ENCODE results near the gene DAGLA.

DAGLA gene

DNA sequence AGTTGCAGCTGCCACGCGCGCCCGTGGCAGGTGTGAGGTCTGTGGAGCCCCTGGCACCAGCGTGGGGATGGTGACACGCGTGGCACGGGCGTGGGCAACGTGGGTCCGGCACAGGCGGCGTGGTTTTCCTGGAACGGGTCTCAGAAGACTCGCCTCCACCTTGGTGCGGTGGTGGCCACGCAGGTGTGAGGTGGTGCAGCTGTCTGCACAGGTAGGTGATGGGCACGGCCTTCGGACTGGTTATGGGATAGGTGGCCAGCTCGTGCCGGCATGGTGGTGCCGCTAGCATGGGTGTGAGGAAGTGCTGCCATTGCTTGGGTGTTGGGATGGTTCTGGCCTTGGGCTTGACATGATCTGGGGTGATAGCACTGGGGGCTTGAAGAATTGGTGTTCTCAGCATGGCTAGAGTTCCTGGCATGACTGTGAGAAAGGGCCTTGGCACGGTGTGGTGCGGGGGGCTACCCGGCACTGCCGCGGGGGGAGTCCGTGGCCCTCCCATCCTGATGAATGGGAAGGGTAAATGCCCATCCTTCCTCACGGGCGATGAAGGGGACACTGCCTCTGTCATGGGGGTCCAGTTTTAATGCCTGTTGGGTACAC, 531 bp downstream of the DAGLA start:
- peaks cover 2% of the 10 kb centered on the region for H3K4me1 Mint-ChIP-seq (ENCODE audit: low read depth)
- no peak overlapping the region for H3K27ac Mint-ChIP-seq
- H3K9me3 Mint-ChIP-seq: no peaks in the 10 kb centered on the region
- peaks cover 18% of the 10 kb centered on the region for H3K27me3 Mint-ChIP-seq (ENCODE audit: low read depth)
- H3K4me3 Mint-ChIP-seq: peak overlapping the region; percentile 67
- no peaks in the 10 kb centered on the region for H3K36me3 Mint-ChIP-seq (ENCODE audit: low read depth)
- DNase-seq (ENCODE audit: low spot score): no peak

DNA sequence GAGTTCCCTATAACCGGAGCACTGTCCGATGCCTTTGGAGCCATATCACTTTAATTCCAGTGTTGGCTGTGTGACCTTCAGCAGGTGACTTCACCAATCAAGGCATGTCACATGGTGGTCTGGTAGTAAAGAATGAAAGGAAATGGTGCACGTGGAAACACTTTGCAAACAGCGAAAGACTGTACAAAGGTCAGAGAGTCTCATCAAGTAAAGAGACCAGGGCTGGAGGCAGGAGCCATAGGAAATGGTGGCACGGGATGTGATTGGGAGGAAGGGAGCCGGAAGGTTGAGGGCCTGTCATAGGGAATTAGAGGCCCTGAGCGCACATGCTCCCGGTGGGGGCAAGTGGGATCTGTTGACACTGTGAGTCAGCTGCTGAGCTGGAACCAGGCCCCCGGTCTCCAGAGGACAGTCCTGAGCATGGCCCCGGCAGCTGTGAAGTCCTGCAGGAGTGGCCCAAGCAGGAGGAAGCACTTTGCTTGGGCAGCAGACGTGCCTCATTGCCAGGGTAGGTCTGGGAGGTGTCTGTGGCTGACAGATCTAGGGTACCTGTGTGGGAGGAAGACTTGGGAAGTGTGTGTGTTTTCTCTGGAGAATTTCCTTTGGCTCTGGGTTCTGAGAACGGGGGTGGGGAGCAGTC, 2.0 kb downstream of the DAGLA start:
- peaks cover 12% of the 10 kb centered on the region for H3K27me3 Mint-ChIP-seq (ENCODE audit: low read depth)
- no peaks in the 10 kb centered on the region for H3K9me3 Mint-ChIP-seq
- DNase-seq (ENCODE audit: low spot score): no peak
- H3K4me1 Mint-ChIP-seq (ENCODE audit: low read depth): peaks cover 2% of the 10 kb centered on the region
- H3K27ac Mint-ChIP-seq: no peak overlapping the region
- no peak overlapping the region for H3K4me3 Mint-ChIP-seq
- H3K36me3 Mint-ChIP-seq (ENCODE audit: low read depth): no peaks in the 10 kb centered on the region

DNA sequence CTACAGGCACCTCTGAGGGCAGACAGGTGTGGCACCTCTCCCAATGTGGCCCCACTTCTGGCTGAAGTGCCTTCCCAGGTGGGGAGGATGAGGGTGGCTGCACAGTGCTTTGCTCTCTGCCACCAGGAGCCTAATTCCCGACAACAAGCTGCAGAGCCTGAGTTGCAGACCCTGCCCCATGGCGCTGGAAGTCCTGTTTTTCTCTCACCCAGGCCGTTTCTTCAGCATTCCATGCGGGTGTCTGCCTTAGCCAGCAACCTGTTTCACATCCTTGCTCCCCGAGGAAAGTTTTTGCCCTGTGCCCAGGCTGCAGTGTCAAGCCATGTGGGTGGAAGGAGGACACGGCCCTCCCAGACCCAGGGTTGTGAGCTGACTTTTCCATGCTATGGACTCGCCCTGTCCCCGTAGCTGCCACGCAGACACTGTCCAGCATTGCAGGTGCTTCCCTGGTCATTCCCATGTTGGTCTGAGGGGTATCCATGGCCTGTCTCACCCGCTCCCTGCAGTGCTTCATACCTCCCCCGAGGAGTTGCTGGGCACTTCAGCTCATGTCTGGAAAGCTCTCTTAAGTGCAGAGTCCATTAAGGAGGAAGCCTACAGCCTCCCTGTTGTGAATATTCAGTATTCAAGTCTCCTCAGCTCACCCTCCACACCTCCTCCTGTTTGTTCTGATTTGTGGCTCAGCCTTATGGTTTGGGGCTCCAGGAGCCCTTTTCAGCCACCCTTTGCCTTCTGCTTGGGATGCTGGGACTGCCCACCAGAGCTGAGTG, 2.9 kb downstream of the DAGLA start:
- no peak for DNase-seq (ENCODE audit: low spot score)
- Mint-ChIP-seq H3K9me3 (no peaks in the 10 kb centered on the region), H3K27me3 (ENCODE audit: low read depth) (peaks cover 12% of the 10 kb centered on the region), H3K4me1 (ENCODE audit: low read depth) (peaks cover 2% of the 10 kb centered on the region), H3K27ac (no peak overlapping the region), H3K36me3 (ENCODE audit: low read depth) (no peaks in the 10 kb centered on the region), H3K4me3 (no peak overlapping the region)

DNA sequence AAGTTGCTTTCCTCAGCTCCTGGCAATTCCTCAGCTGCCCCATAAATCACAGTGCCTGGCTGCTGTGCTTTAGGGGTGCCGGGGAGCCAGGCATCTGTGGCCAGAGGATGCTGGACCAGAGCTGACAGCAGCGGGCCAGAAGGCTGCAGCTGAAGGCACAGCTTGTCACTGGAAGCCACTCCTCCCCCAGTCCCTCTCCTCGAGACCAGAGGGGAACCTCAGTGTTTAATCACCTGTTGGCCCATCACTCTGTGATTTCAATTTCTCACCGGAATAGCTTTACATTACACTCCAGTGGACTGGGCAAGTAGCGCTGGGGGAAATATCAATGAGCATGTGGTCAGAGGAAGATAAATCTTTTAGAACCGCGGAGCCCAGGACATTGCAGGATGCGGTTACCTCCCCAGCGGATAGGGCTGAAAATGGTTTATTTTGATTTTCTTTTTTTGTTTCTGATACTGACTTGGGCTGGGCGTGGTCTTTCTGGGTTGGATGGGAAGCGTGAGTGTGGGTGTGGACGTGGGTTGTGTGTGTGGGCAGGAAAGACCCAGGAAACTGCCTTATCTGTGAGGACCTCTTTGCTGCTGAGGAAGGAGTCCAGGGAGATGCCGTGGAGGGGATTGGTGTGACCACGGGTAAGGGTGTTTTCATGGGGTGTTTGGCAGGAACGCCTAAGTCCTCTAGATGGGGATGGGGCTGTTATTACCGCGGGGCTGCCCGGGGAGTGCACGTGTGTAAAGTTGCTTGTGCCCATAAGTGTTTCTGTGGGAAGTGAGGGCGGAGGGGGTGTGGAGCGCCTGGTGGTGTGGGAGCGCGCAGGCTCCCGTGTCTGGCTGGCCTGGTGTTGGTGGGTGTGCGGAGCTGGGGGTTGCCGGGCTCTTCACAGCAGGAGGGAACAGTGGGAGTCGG, 4.0 kb downstream of the DAGLA start:
- Mint-ChIP-seq H3K27ac (no peak overlapping the region), H3K4me3 (no peak overlapping the region), H3K36me3 (ENCODE audit: low read depth) (no peaks in the 10 kb centered on the region), H3K27me3 (ENCODE audit: low read depth) (peaks cover 7% of the 10 kb centered on the region), H3K9me3 (no peaks in the 10 kb centered on the region), H3K4me1 (ENCODE audit: low read depth) (peaks cover 2% of the 10 kb centered on the region)
- peak; percentile 35 for DNase-seq (ENCODE audit: low spot score)

DNA sequence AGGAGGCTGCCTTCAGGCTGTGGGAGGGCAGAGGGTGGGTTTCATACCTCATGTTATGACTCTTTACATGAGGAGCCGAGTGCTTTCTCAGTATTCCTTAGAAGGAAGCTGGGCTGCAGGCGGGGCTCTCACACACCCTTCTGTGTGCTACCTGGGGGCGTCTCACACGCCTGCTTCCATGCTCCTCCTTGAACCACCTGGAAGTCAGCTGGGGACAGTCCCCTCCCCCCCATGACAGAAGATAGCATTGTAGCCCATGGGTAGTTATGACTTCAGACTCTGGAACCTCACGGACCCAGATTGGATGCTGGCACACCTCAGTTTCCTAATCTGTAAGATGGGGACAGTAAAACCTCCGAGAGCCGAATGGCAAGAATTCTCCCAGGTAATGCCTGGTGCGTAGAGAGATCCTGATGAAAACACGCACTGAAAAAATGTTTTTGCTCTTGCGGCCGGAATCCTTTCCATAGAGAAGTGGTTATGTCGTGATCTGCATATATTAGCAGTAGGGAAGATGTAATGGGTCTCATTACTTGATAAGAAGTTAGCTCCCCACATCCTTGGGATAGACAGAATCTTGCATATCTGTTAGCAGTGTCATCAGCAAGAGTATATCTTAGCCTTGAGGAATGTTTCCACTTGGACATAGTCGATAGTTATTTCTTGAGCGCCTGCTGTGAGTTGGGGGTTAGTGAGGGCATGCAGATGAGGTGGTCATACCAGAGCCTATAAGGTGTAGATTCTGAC, 4.9 kb downstream of the DAGLA start:
- peaks cover 2% of the 10 kb centered on the region for H3K4me1 Mint-ChIP-seq (ENCODE audit: low read depth)
- H3K36me3 Mint-ChIP-seq (ENCODE audit: low read depth): no peaks in the 10 kb centered on the region
- no peak overlapping the region for H3K4me3 Mint-ChIP-seq
- H3K9me3 Mint-ChIP-seq: no peaks in the 10 kb centered on the region
- H3K27me3 Mint-ChIP-seq (ENCODE audit: low read depth): peaks cover 5% of the 10 kb centered on the region
- H3K27ac Mint-ChIP-seq: no peak overlapping the region
- DNase-seq (ENCODE audit: low spot score): no peak

DNA sequence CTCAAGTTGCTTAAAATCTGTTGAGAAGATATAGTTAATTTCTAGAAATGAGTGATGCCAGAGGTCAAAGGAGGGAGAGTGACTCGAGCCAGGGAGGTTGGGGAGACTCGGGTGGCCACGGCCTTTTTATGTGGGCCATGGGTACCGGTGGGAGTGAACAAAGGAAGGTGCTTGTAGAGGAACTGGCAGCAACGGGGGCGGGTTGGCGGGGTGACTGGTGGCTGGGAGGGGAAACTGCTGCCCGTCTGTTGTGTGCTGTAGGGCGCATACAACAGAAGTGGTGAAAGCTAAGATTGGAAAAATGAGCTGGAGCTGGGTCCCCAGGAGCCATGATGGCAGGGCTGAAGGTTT, 5.4 kb downstream of the DAGLA start:
- no peaks in the 10 kb centered on the region for H3K36me3 Mint-ChIP-seq (ENCODE audit: low read depth)
- H3K4me1 Mint-ChIP-seq (ENCODE audit: low read depth): peaks cover 2% of the 10 kb centered on the region
- no peaks in the 10 kb centered on the region for H3K9me3 Mint-ChIP-seq
- H3K27ac Mint-ChIP-seq: no peak overlapping the region
- H3K27me3 Mint-ChIP-seq (ENCODE audit: low read depth): peaks cover 7% of the 10 kb centered on the region
- DNase-seq (ENCODE audit: low spot score): no peak
- no peak overlapping the region for H3K4me3 Mint-ChIP-seq

DNA sequence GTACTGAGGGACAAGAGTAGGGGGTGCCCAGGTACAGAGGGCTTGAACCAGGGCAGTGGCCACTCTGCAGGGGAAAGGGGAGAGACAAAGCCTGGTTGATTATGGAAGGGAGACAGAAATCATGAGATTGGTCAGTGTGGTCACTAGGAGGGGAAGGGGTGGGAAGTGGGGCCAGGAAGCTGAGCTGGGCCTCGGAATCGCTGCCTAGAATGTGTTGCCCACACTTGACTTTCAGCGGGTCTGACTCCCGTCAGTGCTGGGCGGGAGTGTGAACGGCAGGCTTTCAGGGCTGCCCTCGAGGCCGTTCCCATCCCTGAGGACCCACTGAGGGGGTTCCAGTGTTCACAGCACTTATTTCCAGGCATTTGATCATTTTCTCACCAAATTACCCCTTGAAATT, 5.9 kb downstream of the DAGLA start:
- H3K27me3 Mint-ChIP-seq (ENCODE audit: low read depth): peaks cover 7% of the 10 kb centered on the region
- DNase-seq (ENCODE audit: low spot score): no peak
- no peaks in the 10 kb centered on the region for H3K36me3 Mint-ChIP-seq (ENCODE audit: low read depth)
- H3K27ac Mint-ChIP-seq: no peak overlapping the region
- H3K4me3 Mint-ChIP-seq: no peak overlapping the region
- H3K9me3 Mint-ChIP-seq: no peaks in the 10 kb centered on the region
- H3K4me1 Mint-ChIP-seq (ENCODE audit: low read depth): no peaks in the 10 kb centered on the region

DNA sequence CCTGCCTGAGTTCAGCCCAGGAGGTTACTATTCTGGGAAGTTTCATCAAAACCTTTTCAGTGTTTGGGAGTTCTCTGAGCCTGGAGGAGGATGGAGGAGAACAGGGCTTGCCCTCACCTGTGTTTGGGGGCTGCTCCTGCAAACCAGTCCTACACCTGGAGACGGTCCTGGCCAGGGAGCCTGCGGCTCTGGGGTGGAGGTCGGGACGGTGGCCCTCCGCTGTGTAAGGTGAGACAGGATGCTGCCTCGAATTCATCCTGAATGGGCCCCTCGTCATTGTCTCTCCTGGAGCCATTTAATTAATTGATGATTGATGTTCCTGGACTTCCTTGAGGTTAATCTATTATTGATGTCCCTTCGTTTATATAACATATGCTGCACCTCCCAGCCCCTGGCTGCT, 6.3 kb downstream of the DAGLA start:
- Mint-ChIP-seq H3K4me3 (no peak overlapping the region), H3K36me3 (ENCODE audit: low read depth) (no peaks in the 10 kb centered on the region), H3K4me1 (ENCODE audit: low read depth) (no peaks in the 10 kb centered on the region), H3K27ac (no peak overlapping the region), H3K9me3 (no peaks in the 10 kb centered on the region), H3K27me3 (ENCODE audit: low read depth) (peaks cover 7% of the 10 kb centered on the region)
- DNase-seq (ENCODE audit: low spot score): no peak

DNA sequence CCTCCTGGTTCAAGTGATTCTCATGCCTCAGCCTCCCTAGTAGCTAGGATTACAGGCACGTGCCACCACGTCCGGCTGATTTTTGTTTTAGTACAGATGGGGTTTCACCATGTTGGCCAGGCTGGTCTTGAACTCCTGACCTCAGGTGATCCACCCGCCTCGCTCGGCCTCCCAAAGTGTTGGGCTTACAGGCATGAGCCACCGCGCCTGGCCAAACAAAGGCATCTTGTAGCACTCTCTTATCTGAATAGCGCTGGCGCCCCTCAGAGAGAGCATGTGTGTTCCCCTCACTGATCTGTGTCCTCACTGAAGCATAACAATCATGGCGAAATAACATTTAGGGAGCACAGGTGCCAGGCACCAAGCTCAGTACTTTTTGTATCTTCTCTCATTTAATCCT, 7.2 kb downstream of the DAGLA start:
- Mint-ChIP-seq H3K27ac (no peak overlapping the region), H3K36me3 (ENCODE audit: low read depth) (no peaks in the 10 kb centered on the region), H3K27me3 (ENCODE audit: low read depth) (peaks cover 7% of the 10 kb centered on the region), H3K4me1 (ENCODE audit: low read depth) (no peaks in the 10 kb centered on the region), H3K4me3 (no peak overlapping the region), H3K9me3 (no peaks in the 10 kb centered on the region)
- no peak for DNase-seq (ENCODE audit: low spot score)

DNA sequence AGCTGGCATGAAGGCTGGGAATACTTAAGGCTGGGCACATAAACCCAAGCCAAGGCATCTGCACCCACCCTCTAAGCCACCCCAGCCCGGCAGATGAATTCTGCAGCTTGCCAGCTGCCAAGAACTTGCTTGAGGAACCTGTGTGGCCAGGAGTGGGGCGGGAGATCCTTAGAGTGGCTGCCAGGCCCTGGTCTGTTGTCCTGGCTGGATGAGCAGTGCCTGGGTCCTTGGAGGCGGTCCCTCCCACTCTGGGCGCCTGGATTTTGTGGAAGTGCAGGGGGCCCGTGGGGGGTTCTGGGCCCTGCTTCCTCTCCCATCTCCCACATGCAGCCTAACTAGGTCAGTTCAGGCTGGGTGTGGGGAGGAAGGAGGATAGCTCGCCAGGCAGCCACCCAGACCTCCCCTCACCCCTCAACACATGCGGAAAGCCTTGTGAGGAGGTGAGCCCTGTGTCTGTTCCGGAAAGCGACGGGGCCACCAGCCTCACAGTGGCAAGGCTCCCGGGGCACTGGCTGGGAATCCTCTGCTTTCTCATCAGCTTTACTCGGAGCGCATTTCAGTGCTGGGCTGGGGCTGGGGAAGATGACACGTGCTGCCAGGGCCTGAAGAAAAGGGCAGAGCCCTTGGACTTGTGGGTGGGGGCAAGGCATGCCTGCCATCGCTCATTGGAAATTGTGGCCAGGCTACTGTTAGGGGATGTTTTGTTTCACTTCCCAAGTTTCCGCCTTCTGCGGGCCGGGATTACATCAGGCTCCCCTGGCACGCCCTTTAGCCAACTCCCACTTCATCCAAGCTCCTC, 8.4 kb downstream of the DAGLA start:
- H3K4me1 Mint-ChIP-seq (ENCODE audit: low read depth): no peaks in the 10 kb centered on the region
- no peaks in the 10 kb centered on the region for H3K36me3 Mint-ChIP-seq (ENCODE audit: low read depth)
- H3K9me3 Mint-ChIP-seq: no peaks in the 10 kb centered on the region
- H3K27ac Mint-ChIP-seq: no peak overlapping the region
- DNase-seq (ENCODE audit: low spot score): no peak
- H3K4me3 Mint-ChIP-seq: no peak overlapping the region
- H3K27me3 Mint-ChIP-seq (ENCODE audit: low read depth): peaks cover 7% of the 10 kb centered on the region

DNA sequence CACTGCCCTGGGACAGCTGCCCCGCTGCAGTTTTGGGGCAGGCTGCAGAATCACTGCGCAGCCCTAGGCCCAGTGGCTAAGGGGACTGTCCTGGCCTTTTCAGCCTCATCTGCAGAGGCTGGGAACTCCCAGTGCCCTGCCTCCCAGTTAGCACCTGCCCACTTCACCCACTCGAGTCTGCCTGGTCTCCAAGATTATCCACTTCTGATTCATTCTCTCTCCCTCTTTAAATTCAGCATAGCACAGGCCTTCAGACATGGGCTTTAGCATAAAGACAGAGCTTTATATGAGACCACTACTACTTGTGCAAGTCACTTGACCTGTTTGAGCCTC, 8.9 kb downstream of the DAGLA start:
- H3K27me3 Mint-ChIP-seq (ENCODE audit: low read depth): peaks cover 7% of the 10 kb centered on the region
- H3K27ac Mint-ChIP-seq: no peak overlapping the region
- DNase-seq (ENCODE audit: low spot score): no peak
- no peaks in the 10 kb centered on the region for H3K4me1 Mint-ChIP-seq (ENCODE audit: low read depth)
- H3K9me3 Mint-ChIP-seq: no peaks in the 10 kb centered on the region
- H3K36me3 Mint-ChIP-seq (ENCODE audit: low read depth): no peaks in the 10 kb centered on the region
- H3K4me3 Mint-ChIP-seq: no peak overlapping the region

DNA sequence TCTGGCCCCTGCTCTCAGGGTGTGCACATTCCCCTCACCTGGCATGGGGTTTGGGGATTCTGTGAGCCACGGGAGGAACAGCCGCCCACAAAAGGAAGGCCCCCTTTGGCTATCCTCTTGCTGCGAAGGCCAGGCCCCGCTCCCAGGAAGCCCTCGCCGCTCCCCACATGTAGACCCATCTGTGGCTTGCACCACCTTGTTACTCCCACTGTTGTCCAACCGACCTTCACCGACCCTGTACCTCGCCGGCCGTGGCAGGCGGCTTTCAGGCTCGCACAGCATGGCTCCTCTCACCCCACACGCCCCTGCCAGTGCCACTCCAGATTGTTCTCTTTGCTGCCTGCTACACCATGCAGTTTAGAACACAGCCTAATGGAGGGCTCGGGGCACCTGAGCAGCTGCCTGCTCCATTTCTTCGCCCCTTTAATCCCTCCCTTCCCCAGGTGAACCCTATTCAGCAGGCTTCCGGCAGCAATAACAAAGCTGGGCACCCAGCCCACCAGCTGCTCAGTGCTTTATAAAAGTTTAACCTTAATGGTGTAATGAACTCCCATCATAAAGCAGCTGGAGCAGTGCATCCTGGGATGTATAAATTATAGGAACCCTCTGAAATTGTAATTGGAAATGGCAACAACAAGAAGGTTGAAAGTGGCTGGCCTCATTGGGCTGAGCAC, 10.7 kb downstream of the DAGLA start:
- no peaks in the 10 kb centered on the region for H3K36me3 Mint-ChIP-seq (ENCODE audit: low read depth)
- no peak overlapping the region for H3K27ac Mint-ChIP-seq
- no peaks in the 10 kb centered on the region for H3K9me3 Mint-ChIP-seq

More for the DNA sequence above, 10.7 kb downstream of the DAGLA start:
- H3K4me1 Mint-ChIP-seq (ENCODE audit: low read depth): peaks cover 4% of the 10 kb centered on the region
- no peak for DNase-seq (ENCODE audit: low spot score)
- H3K4me3 Mint-ChIP-seq: no peak overlapping the region
- peaks cover 7% of the 10 kb centered on the region for H3K27me3 Mint-ChIP-seq (ENCODE audit: low read depth)
